Regular cardiac myocyte (primary cell): ENCODE results near the gene PCIF1. TPM values are rescaled to one million over a fixed set of nuclear protein-coding genes. Genes with fewer than 3 reads are reported as not detected.

ENCODE experiments used
- total RNA-seq: library from RNA; depleted of rRNA; stranded (reverse); fragments of >200 nt; gene quantifications from 2 replicates; pipeline ENCODE4 v1.2.3, GENCODE V29; 2014

PCIF1 gene
- 5.9 and 6.7 TPM in 2 replicates for total RNA-seq

DNA sequence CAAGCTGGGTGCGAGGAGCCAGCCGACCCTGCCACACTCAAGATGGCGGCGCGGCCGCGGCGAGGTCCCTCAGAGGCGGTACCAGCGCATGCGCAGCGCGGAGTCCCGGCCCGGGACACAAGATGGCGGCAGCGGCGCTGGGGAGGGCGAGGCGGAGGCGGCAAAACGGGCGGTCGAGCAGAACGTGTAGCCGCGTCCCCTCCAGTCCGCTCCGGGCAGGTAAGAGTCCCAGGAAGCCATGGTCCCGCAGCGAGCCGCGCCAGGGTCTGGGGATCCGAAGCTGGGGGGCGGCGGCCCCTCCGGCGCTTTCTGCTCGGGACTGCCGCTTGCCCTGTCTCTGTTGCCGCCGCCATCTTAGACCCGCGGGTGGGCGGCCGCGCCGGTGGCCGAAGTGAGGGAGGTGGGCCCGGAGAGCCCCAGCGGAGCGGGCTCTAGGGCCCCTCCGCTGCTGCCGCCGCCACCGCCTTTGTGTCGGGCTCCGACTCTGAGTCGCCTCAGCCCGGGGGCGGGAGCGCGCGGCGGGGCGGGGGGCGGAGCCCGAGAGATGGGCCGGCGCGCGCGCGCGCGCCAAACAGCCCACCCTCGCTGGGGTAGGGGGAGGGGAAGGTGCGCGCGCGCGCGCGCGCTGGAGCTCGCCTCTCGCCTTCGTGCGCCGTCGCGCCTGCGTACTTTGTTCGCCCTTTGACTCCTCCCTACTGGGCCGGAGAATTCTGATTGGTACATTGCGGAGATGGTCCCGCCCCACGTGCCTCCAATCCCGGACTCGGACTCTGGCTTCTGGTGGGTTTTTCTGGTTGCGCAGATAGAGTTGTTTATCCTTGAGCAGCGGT, at the start of gene PCIF1:
PCIF1 (plus strand) TSS at position 98 of the 830 bp plus-strand sequence. CDS start 4,317 bp downstream, outside the sequence.

DNA sequence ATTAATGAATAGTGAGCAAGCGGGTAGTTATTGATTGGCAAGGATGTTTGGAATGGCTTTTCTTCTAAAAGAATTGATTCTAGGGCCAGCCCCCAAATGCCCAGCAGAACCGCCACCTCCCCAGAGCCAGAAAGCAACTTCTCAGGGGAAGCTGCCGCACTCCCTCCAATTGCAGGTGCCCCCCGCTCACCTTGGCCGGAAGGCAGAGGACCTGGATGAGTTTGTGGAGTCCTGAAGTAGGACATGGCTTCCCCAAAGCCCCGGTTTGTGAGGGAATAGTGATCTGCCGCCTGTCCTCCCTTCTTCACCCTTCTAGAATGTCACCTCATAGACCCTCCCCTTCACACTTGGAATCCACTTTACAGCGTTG, 47.2 kb upstream of the PCIF1 start, which contains the start of gene SPATA25:
SPATA25 (minus strand) TSS at position 277 of the 370 bp plus-strand sequence; CDS start at position 245, 32 bp downstream.

DNA sequence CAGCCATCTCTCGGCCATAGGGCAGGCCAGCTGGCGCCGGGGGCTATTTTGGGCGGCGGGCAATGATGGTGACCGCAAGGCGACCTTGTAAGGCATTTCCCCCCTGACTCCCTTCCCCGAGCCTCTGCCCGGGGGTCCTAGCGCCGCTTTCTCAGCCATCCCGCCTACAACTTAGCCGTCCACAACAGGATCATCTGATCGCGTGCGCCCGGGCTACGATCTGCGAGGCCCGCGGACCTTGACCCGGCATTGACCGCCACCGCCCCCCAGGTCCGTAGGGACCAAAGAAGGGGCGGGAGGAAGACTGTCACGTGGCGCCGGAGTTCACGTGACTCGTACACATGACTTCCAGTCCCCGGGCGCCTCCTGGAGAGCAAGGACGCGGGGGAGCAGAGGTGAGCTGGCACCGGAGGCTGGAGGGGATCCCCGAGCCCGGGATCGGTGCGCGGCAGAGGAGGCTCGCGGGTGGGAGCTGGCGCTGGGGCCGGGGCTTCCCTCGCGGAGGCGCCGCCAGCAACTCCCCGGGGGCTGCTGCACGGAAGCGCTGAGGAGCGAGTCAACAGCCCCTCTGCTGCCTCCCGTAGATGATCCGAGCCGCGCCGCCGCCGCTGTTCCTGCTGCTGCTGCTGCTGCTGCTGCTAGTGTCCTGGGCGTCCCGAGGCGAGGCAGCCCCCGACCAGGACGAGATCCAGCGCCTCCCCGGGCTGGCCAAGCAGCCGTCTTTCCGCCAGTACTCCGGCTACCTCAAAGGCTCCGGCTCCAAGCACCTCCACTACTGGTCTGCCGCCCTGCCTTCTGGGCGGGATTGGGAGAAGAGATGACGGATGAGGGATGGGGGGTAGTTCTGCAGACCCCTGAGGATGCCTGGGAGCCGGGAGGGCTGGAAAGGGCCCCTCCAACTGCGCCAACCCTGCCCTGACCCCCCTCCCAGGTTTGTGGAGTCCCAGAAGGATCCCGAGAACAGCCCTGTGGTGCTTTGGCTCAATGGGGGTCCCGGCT, 43.2 kb upstream of the PCIF1 start, which contains the start of the genes CTSA and NEURL2:
CTSA (plus strand) TSS at position 351 of the 999 bp plus-strand sequence; CDS start at position 585, 234 bp downstream.
NEURL2 (minus strand) TSS at position 224 of the 999 bp plus-strand sequence; CDS start at position 7, 217 bp downstream.

DNA sequence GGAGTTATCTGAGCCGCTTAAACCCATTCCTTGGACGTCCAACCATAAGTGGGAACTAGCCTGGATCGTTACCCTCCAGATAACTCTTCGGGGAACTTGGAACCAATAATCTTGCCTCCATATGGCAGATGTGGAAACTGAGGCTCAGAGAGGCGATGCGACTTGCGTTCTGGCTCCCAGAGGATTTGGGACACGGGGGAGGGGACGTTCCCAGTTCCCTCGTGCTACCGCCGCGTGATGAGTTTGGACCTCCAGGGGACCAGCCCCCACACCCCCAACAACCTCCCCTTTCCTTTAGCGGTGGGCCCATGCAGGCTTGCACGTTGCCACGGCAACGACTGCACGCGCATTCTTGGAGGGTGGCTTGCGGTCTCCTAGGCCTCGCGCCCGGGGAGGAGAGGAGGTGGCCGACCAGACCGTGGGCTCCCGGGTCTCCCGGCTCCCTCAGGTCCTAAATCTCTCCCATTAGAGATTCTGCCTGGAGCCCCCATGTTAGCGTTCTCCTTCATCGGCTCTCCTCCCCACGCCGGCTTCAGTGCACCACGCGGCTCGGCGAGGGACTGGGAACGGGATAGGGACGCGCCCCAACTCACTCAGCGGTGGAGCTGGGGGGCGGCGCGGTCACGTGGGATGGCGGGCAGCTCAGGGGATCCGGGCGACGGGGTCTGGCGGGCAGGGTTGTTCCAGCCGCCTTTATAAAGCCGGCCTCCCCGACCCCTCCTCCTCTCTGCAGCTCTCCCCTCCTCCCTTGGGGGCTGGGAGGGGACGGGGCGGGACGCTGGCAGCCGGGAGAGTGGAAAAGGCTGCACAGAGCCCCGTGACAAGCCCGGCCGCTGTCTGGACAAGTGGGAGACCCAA, 22.8 kb upstream of the PCIF1 start, which contains the start of gene PLTP:
PLTP (minus strand) TSS at position 670 of the 858 bp plus-strand sequence. CDS start 703 bp downstream, outside the sequence.

DNA sequence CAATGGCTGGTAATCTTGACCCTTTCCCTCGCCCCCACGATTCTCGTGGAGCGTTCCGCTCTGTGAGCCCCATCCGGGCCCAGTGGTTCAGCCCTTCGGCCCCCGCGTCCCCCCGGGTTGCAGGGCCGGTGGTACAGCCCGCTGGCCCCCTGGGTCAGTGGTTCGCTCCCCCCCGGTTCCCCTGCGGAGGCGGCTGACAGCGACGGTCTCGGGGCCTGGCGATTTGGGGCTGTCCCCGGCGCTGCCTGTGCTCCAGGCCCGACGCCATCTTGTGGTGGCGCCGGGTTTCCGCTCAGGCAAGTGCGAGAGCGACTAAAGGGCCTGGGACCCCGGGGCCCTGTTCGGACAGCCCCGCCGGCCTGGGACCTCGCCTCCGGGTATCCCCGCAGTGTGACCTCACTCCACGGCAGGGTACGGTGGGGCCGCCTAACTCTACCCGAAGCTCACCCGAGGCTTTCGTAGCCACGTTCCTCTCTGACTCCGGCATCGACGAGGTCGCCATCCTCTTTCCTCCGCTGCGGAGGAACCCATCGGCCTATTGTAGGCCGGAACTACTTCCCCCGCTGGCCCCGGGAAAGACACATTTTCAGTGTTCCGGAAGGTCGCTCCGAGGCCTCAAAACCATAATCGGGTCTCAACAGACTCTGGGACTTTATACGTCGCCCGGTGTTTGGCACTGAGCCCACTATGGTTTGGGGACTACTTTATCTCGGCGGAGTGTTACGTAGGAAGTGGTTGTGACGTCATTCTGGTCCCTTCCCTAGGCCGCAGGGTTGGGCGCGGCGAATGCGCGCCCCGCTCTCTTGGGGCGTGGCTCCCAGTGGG, 37.4 kb downstream of the PCIF1 start, which contains the start of gene ZNF335:
ZNF335 (minus strand) TSS at position 529 of the 825 bp plus-strand sequence. CDS start 793 bp downstream, outside the sequence.

Other genes starting within 250 kb of the PCIF1 start
- gene WFDC13, start 232.6 kb upstream of the PCIF1 start, total RNA-seq: not detected in 2 replicates
- gene WFDC10B, start 229.7 kb upstream of the PCIF1 start, total RNA-seq: not detected in 2 replicates
- not detected in 2 replicates for gene SPINT4, start 212.3 kb upstream of the PCIF1 start, total RNA-seq
- 0.19 and 0.56 TPM in 2 replicates for gene WFDC3, start 142.8 kb upstream of the PCIF1 start, total RNA-seq
- gene DNTTIP1, start 142.7 kb upstream of the PCIF1 start, total RNA-seq: 8.7 and 25.9 TPM in 2 replicates
- 7.9 and 46.4 TPM in 2 replicates for gene UBE2C, start 122.0 kb upstream of the PCIF1 start, total RNA-seq
- 0.56 TPM in 1 of 2 replicates, not detected in the other for gene TNNC2, start 107.4 kb upstream of the PCIF1 start, total RNA-seq
- gene SNX21, start 100.9 kb upstream of the PCIF1 start, total RNA-seq: 33.4 and 44.0 TPM in 2 replicates
- gene ACOT8, start 77.3 kb upstream of the PCIF1 start, total RNA-seq: 33.4 and 35.5 TPM in 2 replicates
- gene ZSWIM3, start 77.1 kb upstream of the PCIF1 start, total RNA-seq: 3.7 and 5.4 TPM in 2 replicates
- 3.4 and 4.4 TPM in 2 replicates for gene ZSWIM1, start 53.5 kb upstream of the PCIF1 start, total RNA-seq
- 0.19 and 0.28 TPM in 2 replicates for gene SPATA25, start 47.1 kb upstream of the PCIF1 start, total RNA-seq
- 1.5 and 5.1 TPM in 2 replicates for gene NEURL2, start 43.5 kb upstream of the PCIF1 start, total RNA-seq
- 27.8 and 68.8 TPM in 2 replicates for gene CTSA, start 43.3 kb upstream of the PCIF1 start, total RNA-seq
- 4.0 and 23.4 TPM in 2 replicates for gene PLTP, start 22.5 kb upstream of the PCIF1 start, total RNA-seq
- 10.1 and 10.9 TPM in 2 replicates for gene ZNF335, start 37.5 kb downstream of the PCIF1 start, total RNA-seq
- not detected in 2 replicates for gene MMP9, start 74.2 kb downstream of the PCIF1 start, total RNA-seq
- 0.85 TPM in 1 of 2 replicates, not detected in the other for gene SLC12A5, start 94.5 kb downstream of the PCIF1 start, total RNA-seq
- 4.5 and 15.7 TPM in 2 replicates for gene NCOA5, start 155.3 kb downstream of the PCIF1 start, total RNA-seq
- gene CD40, start 183.6 kb downstream of the PCIF1 start, total RNA-seq: 5.8 and 14.9 TPM in 2 replicates